GM10248 (cell line): ENCODE data around the gene S100A2.

Experiments
- CTCF ChIA-PET: fragments of 300-600 bp; sonication (Branson Sonifier 250); formaldehyde crosslinking; extraction: SDS; loops from one replicate; lab custom pipeline; 2021; ENCODE audit warnings: antibody characterized with exemption; lab: Yijun Ruan, JAX
- POLR2A ChIA-PET: fragments of 350-650 bp; sonication (Branson Sonifier 250); formaldehyde crosslinking; extraction: SDS; loops from one replicate; lab custom pipeline; 2020; ENCODE audit warnings: antibody characterized with exemption; lab: Yijun Ruan, JAX
- DNase-seq: peaks from one replicate; pipeline ENCODE4 v3.0.0; 2012; ENCODE audit errors: extremely low spot score
- TF ChIP-seq, protein P1 (sequence below): IDR thresholded peaks from 2 replicates; pipeline ENCODE4 v1.5.1; 2012; ENCODE audit warnings: mild to moderate bottlenecking, low read depth; ENCODE audit errors: extremely low read depth, missing control alignments, control extremely low read depth

The S100A2 gene

DNA sequence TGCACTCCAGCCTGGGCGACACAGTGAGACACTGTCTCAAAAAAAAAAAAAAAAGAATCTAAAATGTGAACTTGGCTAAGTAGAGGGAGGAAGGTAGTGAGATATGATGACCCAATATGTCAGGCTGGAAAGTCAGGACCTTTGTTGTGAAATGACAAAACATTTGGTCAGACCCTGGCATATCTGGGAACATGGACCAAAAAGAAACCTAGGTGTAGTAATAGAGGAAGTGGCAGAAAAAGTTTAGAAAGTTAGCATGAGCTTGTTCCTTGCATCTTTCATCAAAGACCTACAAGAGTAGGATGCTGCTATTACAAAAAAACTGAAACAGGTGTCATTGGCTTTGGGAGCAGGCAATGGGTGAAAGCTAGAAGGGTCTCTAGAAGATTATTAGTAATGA is 9.3 kb downstream of the S100A2 start:
- TF ChIP-seq, protein P1, sequence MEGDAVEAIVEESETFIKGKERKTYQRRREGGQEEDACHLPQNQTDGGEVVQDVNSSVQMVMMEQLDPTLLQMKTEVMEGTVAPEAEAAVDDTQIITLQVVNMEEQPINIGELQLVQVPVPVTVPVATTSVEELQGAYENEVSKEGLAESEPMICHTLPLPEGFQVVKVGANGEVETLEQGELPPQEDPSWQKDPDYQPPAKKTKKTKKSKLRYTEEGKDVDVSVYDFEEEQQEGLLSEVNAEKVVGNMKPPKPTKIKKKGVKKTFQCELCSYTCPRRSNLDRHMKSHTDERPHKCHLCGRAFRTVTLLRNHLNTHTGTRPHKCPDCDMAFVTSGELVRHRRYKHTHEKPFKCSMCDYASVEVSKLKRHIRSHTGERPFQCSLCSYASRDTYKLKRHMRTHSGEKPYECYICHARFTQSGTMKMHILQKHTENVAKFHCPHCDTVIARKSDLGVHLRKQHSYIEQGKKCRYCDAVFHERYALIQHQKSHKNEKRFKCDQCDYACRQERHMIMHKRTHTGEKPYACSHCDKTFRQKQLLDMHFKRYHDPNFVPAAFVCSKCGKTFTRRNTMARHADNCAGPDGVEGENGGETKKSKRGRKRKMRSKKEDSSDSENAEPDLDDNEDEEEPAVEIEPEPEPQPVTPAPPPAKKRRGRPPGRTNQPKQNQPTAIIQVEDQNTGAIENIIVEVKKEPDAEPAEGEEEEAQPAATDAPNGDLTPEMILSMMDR = no peak
- POLR2A ChIA-PET = interaction anchor here (0.7 kb wide), 1 partner anchor 1322 kb away, joined by 3 read pairs; no protein-coding TSS in a partner anchor
- no peak for DNase-seq
- CTCF ChIA-PET = interaction anchor here (1.7 to 1.9 kb wide), 2 partner anchors 17 to 45 kb away, joined by 5 read pairs; no protein-coding TSS in a partner anchor

DNA sequence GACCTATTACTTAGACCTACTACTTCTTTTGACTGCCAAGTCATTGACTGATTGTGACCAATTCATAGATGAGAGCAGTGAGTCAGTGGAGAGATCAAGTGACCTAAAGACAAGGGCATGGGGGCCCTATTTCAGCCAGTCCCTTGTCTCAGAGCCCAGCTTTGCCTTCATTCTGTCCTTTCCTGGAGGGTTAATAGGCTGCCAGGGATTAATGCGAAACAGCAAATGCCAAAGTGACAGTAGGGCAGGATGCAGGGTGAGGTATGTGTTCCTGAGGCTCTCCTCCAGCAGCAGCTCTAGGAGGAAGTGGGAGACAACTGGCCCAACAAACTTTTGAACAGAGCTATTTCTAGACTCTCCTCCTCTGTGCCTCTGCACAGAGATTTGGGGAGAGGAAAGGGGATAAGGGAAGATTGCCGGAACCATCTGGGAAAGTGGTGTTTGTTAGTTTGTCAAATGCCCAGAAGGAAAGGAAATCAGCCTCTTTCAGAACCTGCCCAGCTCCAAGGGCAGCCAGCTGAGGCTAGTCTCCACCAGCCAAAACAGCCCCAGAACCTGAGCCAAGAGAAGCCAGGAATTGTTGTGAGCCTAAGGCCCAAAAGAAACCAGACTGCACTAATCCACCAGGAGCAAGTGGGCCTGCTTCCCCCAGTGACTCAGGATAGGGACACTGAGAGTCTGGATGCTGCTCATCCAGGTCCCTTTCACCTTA is 11.7 kb downstream of the S100A2 start:
- TF ChIP-seq, protein P1 = no peak
- DNase-seq = no peak
- CTCF ChIA-PET = interaction anchor here (0.7 to 7.5 kb wide), 11 partner anchors 8 to 202 kb away, joined by 3 to 51 read pairs (median 4); partner anchors contain the start of genes S100A5 and S100A6
- POLR2A ChIA-PET = interaction anchor here (0.5 kb wide), 1 partner anchor 179 kb away, joined by 3 read pairs; no protein-coding TSS in a partner anchor

DNA sequence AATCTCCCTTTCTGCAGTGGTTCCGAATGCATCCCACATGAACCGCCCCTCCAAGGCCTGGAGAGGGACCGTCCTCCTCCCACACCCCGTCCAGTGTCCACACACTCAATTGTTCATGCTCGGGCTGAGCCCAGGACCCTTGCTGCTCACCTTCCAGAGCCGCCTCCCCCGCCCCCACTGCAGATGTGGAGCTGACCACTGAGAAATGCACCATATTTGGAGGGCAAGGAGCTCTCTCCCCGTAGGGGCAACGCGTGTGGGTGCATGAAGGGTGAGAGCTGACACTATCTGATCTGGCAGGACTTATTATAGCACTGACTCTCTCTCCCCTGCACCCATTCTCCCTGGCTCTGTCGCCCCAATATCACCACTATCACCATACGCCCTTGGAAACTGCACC is 12.5 kb downstream of the S100A2 start:
- TF ChIP-seq, protein P1 = no peak
- ChIA-PET CTCF (interaction anchor here (0.7 to 7.5 kb wide), 6 partner anchors 9 to 59 kb away, joined by 3 to 51 read pairs (median 6); partner anchors contain the start of genes S100A5 and S100A6), POLR2A (no interaction called here)
- no peak for DNase-seq

DNA sequence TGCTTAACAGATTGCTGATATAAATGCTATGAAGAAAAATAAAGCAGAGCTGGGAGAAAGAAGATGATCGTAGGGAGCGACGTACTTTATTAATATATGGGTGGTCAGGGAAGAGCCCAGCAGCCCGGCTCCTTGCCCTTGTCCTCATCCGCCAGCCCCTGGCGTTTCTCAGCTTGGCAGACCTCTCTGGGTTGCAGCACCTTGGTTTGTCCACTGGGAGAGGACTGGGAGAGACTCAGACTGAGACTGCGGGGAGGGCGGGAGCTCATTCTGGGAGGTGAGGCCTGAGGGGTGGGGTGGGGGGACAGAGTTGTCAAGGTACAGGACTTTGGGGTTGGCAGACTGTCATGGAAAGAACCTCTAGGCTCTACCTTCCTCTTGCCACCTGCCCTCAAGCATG is 13.3 kb downstream of the S100A2 start:
- CTCF ChIA-PET = interaction anchor here (1.3 to 7.5 kb wide), 6 partner anchors 9 to 58 kb away, joined by 3 to 51 read pairs (median 12); partner anchors contain the start of genes S100A5 and S100A6
- DNase-seq = no peak
- POLR2A ChIA-PET = interaction anchor here (0.6 kb wide), 1 partner anchor 12 kb away, joined by 5 read pairs; the partner anchor contains the start of gene S100A5
- TF ChIP-seq, protein P1 = no peak

DNA sequence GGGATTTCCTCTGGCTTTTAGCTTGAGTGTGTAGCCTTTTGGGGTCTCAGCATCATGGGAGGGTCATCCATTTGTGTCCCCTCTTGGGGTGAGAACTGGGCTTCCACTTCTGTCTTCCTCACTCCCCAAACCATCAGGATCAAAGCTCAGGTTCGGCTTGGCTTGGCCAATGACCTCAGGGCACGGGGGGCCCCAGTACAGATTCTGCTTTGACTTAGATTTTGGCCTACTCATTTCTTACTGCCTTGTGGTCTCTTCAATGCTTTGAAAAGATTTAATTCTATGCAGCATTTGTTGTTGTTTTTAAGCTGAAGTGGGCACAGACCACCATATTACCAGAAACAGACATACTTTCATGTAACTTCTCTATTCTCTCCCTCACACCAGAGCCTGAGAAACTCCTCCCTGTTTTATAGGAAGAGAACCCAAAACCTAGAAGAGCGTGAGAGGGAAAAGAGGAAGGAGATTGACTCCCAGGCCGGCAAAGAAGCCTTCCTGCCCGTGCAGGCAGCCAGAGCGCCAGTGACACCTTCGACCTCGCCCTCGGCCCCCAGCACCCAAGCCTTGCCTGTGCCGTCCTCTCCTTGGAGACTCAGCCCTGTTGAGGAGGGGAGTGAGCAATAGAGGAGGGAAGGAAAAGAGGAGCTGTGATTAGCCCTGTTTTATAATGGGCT is 14.7 kb downstream of the S100A2 start:
- ChIA-PET CTCF (interaction anchor here (0.9 to 7.5 kb wide), 12 partner anchors 10 to 199 kb away, joined by 3 to 51 read pairs (median 6); partner anchors contain the start of genes S100A14, S100A5 and S100A6), POLR2A (no interaction called here)
- DNase-seq = no peak
- TF ChIP-seq, protein P1 = no peak

DNA sequence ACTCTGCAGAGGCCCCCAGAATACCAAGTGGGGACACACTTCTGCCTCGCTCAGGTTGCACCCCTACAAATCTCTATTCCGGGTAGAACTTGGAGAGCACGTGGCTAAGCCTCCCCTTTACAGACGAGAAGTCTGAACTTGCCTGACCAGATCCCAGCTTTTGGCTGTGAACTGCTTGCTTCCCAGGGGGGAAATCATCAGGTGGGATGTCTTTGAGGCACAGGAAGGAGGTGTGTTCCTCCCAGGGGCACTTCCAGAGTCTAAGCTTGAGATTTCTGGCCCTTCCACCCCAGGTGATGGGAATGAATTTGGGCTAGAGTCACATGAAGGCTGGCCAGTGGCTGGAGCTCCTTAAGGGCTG is 15.3 kb downstream of the S100A2 start:
- TF ChIP-seq, protein P1 = no peak
- DNase-seq = no peak
- ChIA-PET CTCF (interaction anchor here (0.9 to 7.5 kb wide), 10 partner anchors 11 to 198 kb away, joined by 3 to 51 read pairs (median 5); partner anchors contain the start of genes S100A14 and S100A6), POLR2A (interaction anchor here (0.6 kb wide), 1 partner anchor 15 kb away, joined by 6 read pairs; the partner anchor contains the start of gene S100A2)
